Uterus (tissue), 4 donors: ENCODE measurements around the gene CNNM3. TPM values are rescaled to one million over a fixed set of nuclear protein-coding genes. Genes with fewer than 3 reads are reported as not detected.

Experiments
- DNase-seq, 2 donors: peaks; one replicate each; pipeline ENCODE4 v3.0.0-alpha.2; 2019 to 2020
- H3K27ac ChIP-seq, 2 donors: fragments of 200-600 bp; sonication (generic); 1 replicate in 1 of 2; 2 replicates in 1 of 2; pipeline ENCODE4 v1.5.1; 2016 to 2018
- H3K27me3 ChIP-seq, 2 donors: fragments of 200-600 bp; sonication (generic); one replicate each; pipeline ENCODE4 v1.5.1; 2018 to 2019; ENCODE audit warnings: control low read depth in 1 of 2
- H3K36me3 ChIP-seq, 2 donors: fragments of 200-600 bp; sonication (generic); one replicate each; pipeline ENCODE4 v1.5.1; 2019; ENCODE audit warnings: control low read depth in 1 of 2
- H3K4me1 ChIP-seq, 2 donors: fragments of 200-600 bp; sonication (generic); one replicate each; pipeline ENCODE4 v1.5.1; 2018 to 2019; ENCODE audit warnings: control low read depth in 1 of 2
- H3K4me3 ChIP-seq, 2 donors: fragments of 200-600 bp; sonication (generic); 1 replicate in 1 of 2; 2 replicates in 1 of 2; pipeline ENCODE4 v1.5.1; 2018 to 2019; ENCODE audit warnings: mild to moderate bottlenecking in 1 of 2
- H3K9me3 ChIP-seq, 2 donors: fragments of 200-600 bp; sonication (generic); one replicate each; pipeline ENCODE4 v1.5.1; 2019; ENCODE audit warnings: control low read depth in 1 of 2
- CTCF ChIP-seq, 4 experiments: fragments of 200-600 bp in 2 of 4; fragments of 450-650 bp in 2 of 4; sonication (generic) in 2 of 4; IDR thresholded peaks; one replicate each; pipeline ENCODE4 v1.5.1; 2016 to 2019; ENCODE audit warnings: antibody characterized with exemption in 4 of 4, mild to moderate bottlenecking in 2 of 4, moderate library complexity in 1 of 4
- POLR2A ChIP-seq, 2 donors: fragments of 450-650 bp; IDR thresholded peaks; one replicate each; pipeline ENCODE4 v1.6.1; 2016; ENCODE audit warnings: antibody characterized with exemption in 2 of 2, mild to moderate bottlenecking in 1 of 2, moderate library complexity in 1 of 2
- intact Hi-C: fragments of 100-400 bp; cut with DNase I; formaldehyde crosslinking; loops from one replicate; pipeline ENCODE4 v1.15.1; 2023; ENCODE audit warnings: low total_unique reads
- total RNA-seq, 4 donors: library from RNA; depleted of rRNA in 3 of 4; stranded (reverse); fragments of >200 nt in 3 of 4; gene quantifications; one replicate each; pipeline versions ENCODE4 v1.1.0 to v1.2.4, GENCODE V29; 2014 to 2023
- donor health status: DM: yes; HTN: yes; CAD: no.

Gene CNNM3
- total RNA-seq, 4 donors from 2014 or later, result 1.5 to 21.1 (median 11.2) TPM

DNA sequence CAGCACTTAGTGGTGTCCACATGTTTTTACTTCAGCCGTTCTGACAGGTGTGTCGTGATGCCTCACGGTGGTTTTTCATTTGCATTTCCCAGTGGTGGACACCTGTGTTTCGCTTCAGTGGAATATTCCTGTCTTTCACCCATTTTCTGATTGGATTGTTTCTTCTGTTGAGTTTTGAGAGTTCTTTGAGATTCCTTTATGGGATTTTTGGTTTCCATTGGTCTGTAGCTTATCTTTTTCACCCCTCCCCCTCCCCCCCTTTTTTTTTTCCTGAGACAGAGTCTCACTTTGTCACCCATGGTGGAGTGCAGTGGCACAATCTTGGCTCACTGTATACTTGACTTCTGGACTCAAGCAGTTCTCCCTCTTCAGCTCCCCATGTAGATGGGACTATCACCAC lies 19.8 kb downstream of the CNNM3 start:
- Histone ChIP-seq H3K4me1 (peaks cover 0 to 5% of the 10 kb centered on the region in 2 donors), H3K36me3 (no peaks in the 10 kb centered on the region), H3K9me3 (no peaks in the 10 kb centered on the region), H3K27ac (no peak overlapping the region), H3K4me3 (no peak overlapping the region), H3K27me3 (no peaks in the 10 kb centered on the region)
- no peak for DNase-seq
- intact Hi-C loops, result no loop called here
- TF ChIP-seq POLR2A (IDR thresholded peaks at IDR 0.05), result no peak
- no peak for TF ChIP-seq CTCF (IDR thresholded peaks at IDR 0.05)

GRCh38 chr2:96837575-96837974 lies 21.5 kb downstream of the CNNM3 start:
- TF ChIP-seq CTCF (IDR thresholded peaks at IDR 0.05) (no peak), POLR2A (IDR thresholded peaks at IDR 0.05) (no peak)
- no peaks in the 10 kb centered on the region for H3K27me3 ChIP-seq
- H3K4me1 ChIP-seq, result peaks cover 0 to 5% of the 10 kb centered on the region in 2 donors
- intact Hi-C loops, result no loop called here
- no peaks in the 10 kb centered on the region for H3K36me3 ChIP-seq
- no peak for DNase-seq
- H3K4me3 ChIP-seq, result no peak overlapping the region
- no peaks in the 10 kb centered on the region for H3K9me3 ChIP-seq
- no peak overlapping the region for H3K27ac ChIP-seq

GRCh38 chr2:96838345-96839292 lies 22.6 kb downstream of the CNNM3 start:
- Histone ChIP-seq H3K27me3 (no peaks in the 10 kb centered on the region), H3K4me1 (peaks cover 0 to 5% of the 10 kb centered on the region in 2 donors), H3K36me3 (no peaks in the 10 kb centered on the region), H3K27ac (peak overlapping the region in 1 of 2 donors; percentile 14), H3K4me3 (no peak overlapping the region), H3K9me3 (no peaks in the 10 kb centered on the region)
- TF ChIP-seq CTCF (IDR thresholded peaks at IDR 0.05) (no peak), POLR2A (IDR thresholded peaks at IDR 0.05) (no peak)
- DNase-seq, result no peak
- intact Hi-C loops, result no loop called here

DNA sequence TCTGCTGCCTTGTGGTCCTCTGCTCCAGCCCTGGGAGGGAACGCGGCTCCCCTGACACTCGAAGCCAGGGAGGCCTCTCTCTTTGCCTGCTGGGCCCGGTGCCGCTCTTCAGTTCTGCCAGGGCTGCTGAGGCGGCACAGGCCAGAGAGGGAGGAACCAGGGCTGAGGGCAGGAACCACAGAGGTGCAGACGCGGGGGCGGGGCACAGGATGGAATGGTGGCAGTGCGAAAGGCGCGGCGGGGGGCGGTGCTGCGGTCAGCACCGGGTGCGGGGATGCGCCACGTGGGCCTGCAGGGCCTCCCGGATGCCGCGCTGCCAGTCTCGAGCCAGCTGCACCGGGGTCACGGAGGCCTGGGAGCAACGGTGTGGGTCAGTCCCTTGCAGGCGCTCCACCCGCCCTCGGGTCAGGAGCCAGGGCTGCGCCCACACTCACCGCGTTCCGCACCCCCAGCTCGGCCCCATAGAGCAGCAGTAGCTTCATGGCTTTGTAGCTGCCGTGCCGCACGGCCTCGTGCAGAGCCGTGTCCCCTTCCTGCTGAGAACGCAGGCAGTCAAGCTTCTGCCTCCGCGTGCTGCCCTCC lies 23.3 kb downstream of the CNNM3 start:
- DNase-seq, result no peak
- Histone ChIP-seq H3K4me1 (peaks cover 0 to 5% of the 10 kb centered on the region in 2 donors), H3K27me3 (no peaks in the 10 kb centered on the region), H3K4me3 (no peak overlapping the region), H3K27ac (peak overlapping the region in 1 of 2 donors; percentile 14), H3K36me3 (no peaks in the 10 kb centered on the region), H3K9me3 (no peaks in the 10 kb centered on the region)
- TF ChIP-seq POLR2A (IDR thresholded peaks at IDR 0.05), result no peak
- TF ChIP-seq CTCF (IDR thresholded peaks at IDR 0.05), result no peak
- intact Hi-C loops, result no loop called here
